Astrocyte (in vitro differentiated cells and primary cell): ENCODE results near the gene ZSCAN10. TPM values are rescaled to one million over a fixed set of nuclear protein-coding genes. Genes with fewer than 3 reads are reported as not detected.

ENCODE experiments used
- DNase-seq: peaks from one replicate; pipeline ENCODE4 v3.0.0-alpha.2; 2010; ENCODE audit warnings: low read depth
- FAIRE-seq: peaks from 2 replicates; lab custom pipeline; 2011; peaks lifted over from hg19 to GRCh38; lab: Jason Lieb, UNC
- H2AFZ ChIP-seq: 2 replicates; pipeline ENCODE4 v1.6.0; 2012; ENCODE audit warnings: low read depth, low read length, inconsistent platforms
- H3K27ac ChIP-seq: 2 replicates; pipeline ENCODE4 v1.5.1; 2011; ENCODE audit warnings: low read depth, low read length, inconsistent platforms
- H3K27me3 ChIP-seq: 2 replicates; pipeline ENCODE4 v1.6.0; 2011; ENCODE audit warnings: low read length, inconsistent platforms; ENCODE audit not compliant: insufficient read depth
- H3K36me3 ChIP-seq: 2 replicates; pipeline ENCODE4 v1.5.1; 2011; ENCODE audit warnings: low read length, inconsistent platforms; ENCODE audit not compliant: insufficient read depth
- H3K4me1 ChIP-seq: 2 replicates; pipeline ENCODE4 v1.5.1; 2011; ENCODE audit warnings: low read length, inconsistent platforms; ENCODE audit not compliant: insufficient read depth
- H3K4me2 ChIP-seq: 2 replicates; pipeline ENCODE4 v1.6.0; 2012; ENCODE audit warnings: low read length, inconsistent platforms
- H3K4me3 ChIP-seq: 2 replicates; pipeline ENCODE4 v1.5.1; 2011; ENCODE audit warnings: low read depth, mild to moderate bottlenecking, low read length, inconsistent platforms; ENCODE audit not compliant: insufficient read depth
- H3K79me2 ChIP-seq: 2 replicates; pipeline ENCODE4 v1.6.0; 2012; ENCODE audit warnings: mild to moderate bottlenecking, low read length, inconsistent platforms; ENCODE audit not compliant: insufficient read depth
- H3K9ac ChIP-seq: 2 replicates; pipeline ENCODE4 v1.6.0; 2012; ENCODE audit warnings: mild to moderate bottlenecking, low read length, inconsistent platforms
- H3K9me3 ChIP-seq: 2 replicates; pipeline ENCODE4 v1.5.1; 2012; ENCODE audit warnings: low read depth, mild to moderate bottlenecking, low read length, inconsistent platforms; ENCODE audit not compliant: insufficient read depth
- H4K20me1 ChIP-seq: 2 replicates; pipeline ENCODE4 v1.6.0; 2012; ENCODE audit warnings: low read length, inconsistent platforms; ENCODE audit not compliant: insufficient read depth
- H3K27ac Mint-ChIP-seq: one replicate; pipeline ENCODE4 v1.8.0; 2021; ENCODE audit warnings: mild to moderate bottlenecking, mixed read lengths; ENCODE audit not compliant: unreplicated experiment
- H3K27me3 Mint-ChIP-seq: one replicate; pipeline ENCODE4 v1.8.0; 2021; ENCODE audit warnings: low read depth, mixed read lengths; ENCODE audit not compliant: unreplicated experiment
- H3K36me3 Mint-ChIP-seq: one replicate; pipeline ENCODE4 v1.8.0; 2021; ENCODE audit warnings: low read depth, mixed read lengths; ENCODE audit not compliant: unreplicated experiment
- H3K4me1 Mint-ChIP-seq: one replicate; pipeline ENCODE4 v1.8.0; 2021; ENCODE audit warnings: low read depth, mixed read lengths; ENCODE audit not compliant: unreplicated experiment
- H3K4me3 Mint-ChIP-seq: one replicate; pipeline ENCODE4 v1.8.0; 2021; ENCODE audit warnings: mild to moderate bottlenecking, moderate library complexity, mixed read lengths; ENCODE audit not compliant: unreplicated experiment
- H3K9me3 Mint-ChIP-seq: one replicate; pipeline ENCODE4 v1.8.0; 2021; ENCODE audit warnings: mild to moderate bottlenecking, mixed read lengths; ENCODE audit not compliant: unreplicated experiment
- EZH2 ChIP-seq: IDR thresholded peaks from 2 replicates; pipeline ENCODE4 v1.6.1; 2012; ENCODE audit warnings: mild to moderate bottlenecking, low read length, inconsistent platforms; ENCODE audit not compliant: insufficient read depth
- total RNA-seq: library from RNA; stranded (reverse); gene quantifications from 2 replicates; pipeline ENCODE4 v1.2.1, GENCODE V29; 2021
- TF ChIP-seq, protein P1 (sequence below): IDR thresholded peaks from 2 replicates; pipeline ENCODE4 v1.5.1; 2011; ENCODE audit warnings: low read depth, mild to moderate bottlenecking, inconsistent platforms, low read length, moderate library complexity; ENCODE audit not compliant: insufficient read depth

The ZSCAN10 gene
- total RNA-seq, 1 donor from 2014 or later = 0.25 TPM

GRCh38 chr16:3042376-3042775, 56.7 kb downstream of the ZSCAN10 start:
- no peaks in the 10 kb centered on the region for H4K20me1 ChIP-seq
- TF ChIP-seq, protein P1, sequence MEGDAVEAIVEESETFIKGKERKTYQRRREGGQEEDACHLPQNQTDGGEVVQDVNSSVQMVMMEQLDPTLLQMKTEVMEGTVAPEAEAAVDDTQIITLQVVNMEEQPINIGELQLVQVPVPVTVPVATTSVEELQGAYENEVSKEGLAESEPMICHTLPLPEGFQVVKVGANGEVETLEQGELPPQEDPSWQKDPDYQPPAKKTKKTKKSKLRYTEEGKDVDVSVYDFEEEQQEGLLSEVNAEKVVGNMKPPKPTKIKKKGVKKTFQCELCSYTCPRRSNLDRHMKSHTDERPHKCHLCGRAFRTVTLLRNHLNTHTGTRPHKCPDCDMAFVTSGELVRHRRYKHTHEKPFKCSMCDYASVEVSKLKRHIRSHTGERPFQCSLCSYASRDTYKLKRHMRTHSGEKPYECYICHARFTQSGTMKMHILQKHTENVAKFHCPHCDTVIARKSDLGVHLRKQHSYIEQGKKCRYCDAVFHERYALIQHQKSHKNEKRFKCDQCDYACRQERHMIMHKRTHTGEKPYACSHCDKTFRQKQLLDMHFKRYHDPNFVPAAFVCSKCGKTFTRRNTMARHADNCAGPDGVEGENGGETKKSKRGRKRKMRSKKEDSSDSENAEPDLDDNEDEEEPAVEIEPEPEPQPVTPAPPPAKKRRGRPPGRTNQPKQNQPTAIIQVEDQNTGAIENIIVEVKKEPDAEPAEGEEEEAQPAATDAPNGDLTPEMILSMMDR = no peak
- TF ChIP-seq EZH2 = no peak
- no peaks in the 10 kb centered on the region for H3K79me2 ChIP-seq
- no peaks in the 10 kb centered on the region for H3K36me3 ChIP-seq
- peaks cover 32% of the 10 kb centered on the region for H3K27me3 ChIP-seq
- no peak overlapping the region for H3K4me3 ChIP-seq
- peaks cover 8% of the 10 kb centered on the region for H3K4me1 ChIP-seq
- Mint-ChIP-seq H3K27ac (no peak overlapping the region), H3K27me3 (peaks cover 35% of the 10 kb centered on the region), H3K4me1 (no peaks in the 10 kb centered on the region), H3K36me3 (no peaks in the 10 kb centered on the region), H3K9me3 (no peaks in the 10 kb centered on the region), H3K4me3 (no peak overlapping the region)
- no peak overlapping the region for H3K4me2 ChIP-seq
- no peak overlapping the region for H2AFZ ChIP-seq
- FAIRE-seq (no peak), DNase-seq (no peak)
- H3K27ac ChIP-seq = no peak overlapping the region
- no peaks in the 10 kb centered on the region for H3K9me3 ChIP-seq
- no peak overlapping the region for H3K9ac ChIP-seq

GRCh38 chr16:3038896-3039295, 60.2 kb downstream of the ZSCAN10 start:
- H3K4me3 ChIP-seq = no peak overlapping the region
- no peak for DNase-seq
- H3K9me3 ChIP-seq = no peaks in the 10 kb centered on the region
- Mint-ChIP-seq H3K4me1 (no peaks in the 10 kb centered on the region), H3K27ac (no peak overlapping the region), H3K4me3 (peak overlapping the region; percentile 67), H3K27me3 (peaks cover 40% of the 10 kb centered on the region), H3K36me3 (no peaks in the 10 kb centered on the region), H3K9me3 (peaks cover 3% of the 10 kb centered on the region)
- H4K20me1 ChIP-seq = no peaks in the 10 kb centered on the region
- FAIRE-seq = no peak
- no peak overlapping the region for H2AFZ ChIP-seq
- no peaks in the 10 kb centered on the region for H3K79me2 ChIP-seq
- H3K27ac ChIP-seq = no peak overlapping the region
- H3K36me3 ChIP-seq = no peaks in the 10 kb centered on the region
- no peak overlapping the region for H3K9ac ChIP-seq
- peaks cover 47% of the 10 kb centered on the region for H3K27me3 ChIP-seq
- H3K4me2 ChIP-seq = no peak overlapping the region
- H3K4me1 ChIP-seq = no peaks in the 10 kb centered on the region
- no peak for TF ChIP-seq EZH2
- TF ChIP-seq, protein P1 = no peak

Other genes starting within 250 kb of the ZSCAN10 start
- gene PRSS22, start 241.1 kb downstream of the ZSCAN10 start, total RNA-seq = 0.58 and 1.5 TPM in 2 replicates
- gene FLYWCH2, start 216.1 kb downstream of the ZSCAN10 start, total RNA-seq = 36.5 and 40.7 TPM in 2 replicates
- gene FLYWCH1, start 187.4 kb downstream of the ZSCAN10 start, total RNA-seq = 53.4 and 58.9 TPM in 2 replicates
- gene KREMEN2, start 135.0 kb downstream of the ZSCAN10 start, total RNA-seq = 7.5 and 8.0 TPM in 2 replicates
- 4.8 and 5.4 TPM in 2 replicates for gene PAQR4, start 129.9 kb downstream of the ZSCAN10 start, total RNA-seq
- 3.9 TPM in 2 replicates for gene PKMYT1, start 118.8 kb downstream of the ZSCAN10 start, total RNA-seq
- 0.14 and 0.48 TPM in 2 replicates for gene CLDN9, start 86.4 kb downstream of the ZSCAN10 start, total RNA-seq
- 449 and 584 TPM in 2 replicates for gene CLDN6, start 81.1 kb downstream of the ZSCAN10 start, total RNA-seq
- gene TNFRSF12A, start 78.9 kb downstream of the ZSCAN10 start, total RNA-seq = 262 and 275 TPM in 2 replicates
- gene HCFC1R1, start 75.4 kb downstream of the ZSCAN10 start, total RNA-seq = 47.0 and 71.6 TPM in 2 replicates
- 17.4 and 22.3 TPM in 2 replicates for gene THOC6, start 75.3 kb downstream of the ZSCAN10 start, total RNA-seq
- gene BICDL2, start 62.4 kb downstream of the ZSCAN10 start, total RNA-seq = 0.16 TPM in 1 of 2 replicates, not detected in the other
- gene MMP25, start 52.7 kb downstream of the ZSCAN10 start, total RNA-seq = 0.89 and 1.3 TPM in 2 replicates
- 27.8 and 43.8 TPM in 2 replicates for gene IL32, start 33.7 kb downstream of the ZSCAN10 start, total RNA-seq
- 13.2 and 15.4 TPM in 2 replicates for gene ZNF205, start 13.3 kb upstream of the ZSCAN10 start, total RNA-seq
- 11.3 and 12.0 TPM in 2 replicates for gene ZNF213, start 35.7 kb upstream of the ZSCAN10 start, total RNA-seq
- gene OR1F1, start 88.9 kb upstream of the ZSCAN10 start, total RNA-seq = 0.32 TPM in 1 of 2 replicates, not detected in the other
- 8.6 and 9.2 TPM in 2 replicates for gene ZNF200, start 135.9 kb upstream of the ZSCAN10 start, total RNA-seq
- gene MEFV, start 157.3 kb upstream of the ZSCAN10 start, total RNA-seq = not detected in 2 replicates
- 31.4 and 34.7 TPM in 2 replicates for gene ZNF263, start 184.2 kb upstream of the ZSCAN10 start, total RNA-seq
- 4.4 and 4.5 TPM in 2 replicates for gene TIGD7, start 206.1 kb upstream of the ZSCAN10 start, total RNA-seq
- gene ZNF75A, start 206.2 kb upstream of the ZSCAN10 start, total RNA-seq = 26.9 and 30.5 TPM in 2 replicates